Measurements from ENCODE around the gene SPSB2. TPM values are rescaled to one million over a fixed set of nuclear protein-coding genes. Genes with fewer than 3 reads are reported as not detected.

Gene SPSB2
- total and polyA plus RNA-seq, 3 donors from 2014 or later: 11.6 to 22.0 (median 21.3) TPM

GRCh38 chr12:6849427-6849826 is 23.7 kb downstream of the SPSB2 start:
- intact Hi-C loops (cut with DNase I; ENCODE audit: low total_unique reads): no loop called here
- no peak for DNase-seq
- Histone ChIP-seq H3K36me3 (ENCODE audit: low read depth, missing control alignments) (no peaks in the 10 kb centered on the region), H3K9me3 (no peaks in the 10 kb centered on the region), H3K4me3 (no peak overlapping the region), H3K4me1 (peaks cover 16% of the 10 kb centered on the region), H3K27me3 (no peaks in the 10 kb centered on the region), H3K27ac (no peak overlapping the region)
- WGBS, 2 donors: 88% methylated on average over 2 of the region's 2 CpGs
- TF ChIP-seq POLR2A (IDR thresholded peaks at IDR 0.05) (no peak), CTCF (IDR thresholded peaks at IDR 0.05) (no peak)

GRCh38 chr12:6847676-6848075 is 25.4 kb downstream of the SPSB2 start:
- Histone ChIP-seq H3K27ac (no peak overlapping the region), H3K4me3 (no peak overlapping the region), H3K36me3 (ENCODE audit: low read depth, missing control alignments) (no peaks in the 10 kb centered on the region), H3K9me3 (no peaks in the 10 kb centered on the region), H3K27me3 (no peaks in the 10 kb centered on the region), H3K4me1 (no peaks in the 10 kb centered on the region)
- 98% methylated on average over 2 of the region's 2 CpGs for WGBS, 2 donors
- DNase-seq: no peak
- intact Hi-C loops (cut with DNase I; ENCODE audit: low total_unique reads): no loop called here
- TF ChIP-seq POLR2A (IDR thresholded peaks at IDR 0.05) (no peak), CTCF (IDR thresholded peaks at IDR 0.05) (no peak)

- DNase-seq: no peak
- intact Hi-C loops (cut with DNase I; ENCODE audit: low total_unique reads): no loop called here
- Histone ChIP-seq H3K27ac (no peak overlapping the region), H3K27me3 (no peaks in the 10 kb centered on the region), H3K4me3 (no peak overlapping the region), H3K36me3 (ENCODE audit: low read depth, missing control alignments) (no peaks in the 10 kb centered on the region), H3K9me3 (no peaks in the 10 kb centered on the region), H3K4me1 (no peaks in the 10 kb centered on the region)
- TF ChIP-seq POLR2A (IDR thresholded peaks at IDR 0.05) (no peak), CTCF (IDR thresholded peaks at IDR 0.05) (no peak)
- WGBS, 2 donors: 88 to 95% methylated on average over 5 to 7 of the region's 7 CpGs
These were observed 26.7 kb downstream of the SPSB2 start for GRCh38 chr12:6846316-6846869.

- no peak overlapping the region for H3K4me3 ChIP-seq
- H3K4me1 ChIP-seq: no peaks in the 10 kb centered on the region
- WGBS, 2 donors: 84 to 90% methylated on average over 16 to 17 of the region's 17 CpGs
- TF ChIP-seq POLR2A (IDR thresholded peaks at IDR 0.05) (no peak), CTCF (IDR thresholded peaks at IDR 0.05) (no peak)
- no peak overlapping the region for H3K27ac ChIP-seq
- DNase-seq: no peak
- H3K36me3 ChIP-seq (ENCODE audit: low read depth, missing control alignments): no peaks in the 10 kb centered on the region
- intact Hi-C loops (cut with DNase I; ENCODE audit: low total_unique reads): no loop called here
- no peaks in the 10 kb centered on the region for H3K9me3 ChIP-seq
- no peaks in the 10 kb centered on the region for H3K27me3 ChIP-seq
These were observed 27.7 kb downstream of the SPSB2 start for GRCh38 chr12:6845395-6845794.
